C4-2B (cell line): Measurements from ENCODE around the gene TMEFF2.

Source experiments
- ZFX ChIP-seq: fragments of 450-650 bp; IDR thresholded peaks from 2 replicates; pipeline ENCODE4 v1.6.1; 2017
- TF ChIP-seq, protein P1 (sequence below): fragments of 450-650 bp; conservative IDR thresholded peaks from 2 replicates; pipeline ENCODE4 v1.5.1; 2017; ENCODE audit warnings: mild to moderate bottlenecking

DNA sequence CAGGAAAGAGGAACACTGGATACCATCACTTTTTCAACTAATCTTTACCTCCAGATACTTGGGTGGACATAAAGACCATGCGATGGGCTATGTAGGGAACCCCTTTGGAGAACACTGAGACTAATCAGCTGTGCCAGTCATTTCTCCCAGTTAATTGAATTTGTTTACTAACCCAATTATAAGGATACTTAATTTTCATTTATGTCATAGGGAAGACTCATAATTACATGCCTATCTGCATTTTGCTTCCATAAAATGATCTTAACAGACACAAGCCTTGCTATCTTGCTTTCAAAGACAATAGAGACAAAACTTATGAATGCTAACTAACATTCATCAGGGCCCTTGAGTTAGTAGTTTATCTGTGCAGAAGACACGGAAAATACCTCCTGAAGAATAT lies 279.0 kb downstream of the TMEFF2 start:
- TF ChIP-seq, protein P1, sequence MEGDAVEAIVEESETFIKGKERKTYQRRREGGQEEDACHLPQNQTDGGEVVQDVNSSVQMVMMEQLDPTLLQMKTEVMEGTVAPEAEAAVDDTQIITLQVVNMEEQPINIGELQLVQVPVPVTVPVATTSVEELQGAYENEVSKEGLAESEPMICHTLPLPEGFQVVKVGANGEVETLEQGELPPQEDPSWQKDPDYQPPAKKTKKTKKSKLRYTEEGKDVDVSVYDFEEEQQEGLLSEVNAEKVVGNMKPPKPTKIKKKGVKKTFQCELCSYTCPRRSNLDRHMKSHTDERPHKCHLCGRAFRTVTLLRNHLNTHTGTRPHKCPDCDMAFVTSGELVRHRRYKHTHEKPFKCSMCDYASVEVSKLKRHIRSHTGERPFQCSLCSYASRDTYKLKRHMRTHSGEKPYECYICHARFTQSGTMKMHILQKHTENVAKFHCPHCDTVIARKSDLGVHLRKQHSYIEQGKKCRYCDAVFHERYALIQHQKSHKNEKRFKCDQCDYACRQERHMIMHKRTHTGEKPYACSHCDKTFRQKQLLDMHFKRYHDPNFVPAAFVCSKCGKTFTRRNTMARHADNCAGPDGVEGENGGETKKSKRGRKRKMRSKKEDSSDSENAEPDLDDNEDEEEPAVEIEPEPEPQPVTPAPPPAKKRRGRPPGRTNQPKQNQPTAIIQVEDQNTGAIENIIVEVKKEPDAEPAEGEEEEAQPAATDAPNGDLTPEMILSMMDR = no peak
- TF ChIP-seq ZFX = no peak
